GM23338 (cell line): Measurements from ENCODE around the gene LNP1. TPM values are rescaled to one million over a fixed set of nuclear protein-coding genes. Genes with fewer than 3 reads are reported as not detected.

Source experiments
- ATAC-seq: fragments of 200-7000 bp; cut with Tn5 transposase; 3 replicates; pipeline ENCODE4 v1.9.1; 2020
- DNase-seq: peaks from one replicate; pipeline ENCODE4 v3.0.0-alpha.2; 2015; ENCODE audit warnings: low spot score
- H2AFZ ChIP-seq: fragments of 200-600 bp; sonication (generic); 2 replicates; pipeline ENCODE4 v1.8.0; 2016; ENCODE audit warnings: antibody characterized with exemption, mild to moderate bottlenecking, moderate library complexity
- H3F3A ChIP-seq: fragments of 200-600 bp; sonication (generic); replicated peaks from 2 replicates; pipeline ENCODE4 v1.8.0; 2017; ENCODE audit warnings: antibody characterized with exemption, mixed run types, low read depth
- H3K27ac ChIP-seq: fragments of 200-600 bp; sonication (generic); 2 replicates; pipeline ENCODE4 v1.6.1; 2016; ENCODE audit warnings: low read depth
- H3K27me3 ChIP-seq: fragments of 200-600 bp; sonication (generic); 2 replicates; pipeline ENCODE4 v1.8.0; 2016; ENCODE audit warnings: mild to moderate bottlenecking, mixed run types, moderate library complexity; ENCODE audit not compliant: insufficient read depth
- H3K36me3 ChIP-seq: fragments of 200-600 bp; sonication (generic); 2 replicates; pipeline ENCODE4 v1.8.0; 2016; ENCODE audit warnings: mild to moderate bottlenecking; ENCODE audit not compliant: insufficient read depth
- H3K4me1 ChIP-seq: fragments of 200-600 bp; sonication (generic); 2 replicates; pipeline ENCODE4 v1.8.0; 2016; ENCODE audit warnings: mild to moderate bottlenecking, moderate library complexity; ENCODE audit not compliant: insufficient read depth
- H3K4me2 ChIP-seq: fragments of 200-600 bp; sonication (generic); 2 replicates; pipeline ENCODE4 v1.7.1; 2017; ENCODE audit warnings: mixed run types
- H3K4me3 ChIP-seq: fragments of 200-600 bp; sonication (generic); 2 replicates; pipeline ENCODE4 v1.6.1; 2016; ENCODE audit warnings: mixed run types
- H3K79me2 ChIP-seq: fragments of 200-600 bp; sonication (generic); replicated peaks from 2 replicates; pipeline ENCODE4 v1.8.0; 2017; ENCODE audit warnings: mild to moderate bottlenecking; ENCODE audit not compliant: insufficient read depth
- H3K9me2 ChIP-seq: fragments of 200-600 bp; sonication (generic); 2 replicates; pipeline ENCODE4 v1.8.0; 2017; ENCODE audit not compliant: insufficient read depth
- H4K20me1 ChIP-seq: fragments of 200-600 bp; sonication (generic); replicated peaks from 2 replicates; pipeline ENCODE4 v1.8.0; 2017; ENCODE audit warnings: mild to moderate bottlenecking; ENCODE audit not compliant: insufficient read depth
- H3K27ac Mint-ChIP-seq: 2 replicates; pipeline ENCODE4 v1.8.0; 2020; ENCODE audit warnings: inconsistent platforms, mild to moderate bottlenecking, moderate library complexity, mixed read lengths
- H3K27me3 Mint-ChIP-seq: 3 replicates; pipeline ENCODE4 v1.8.0; 2022; ENCODE audit warnings: low read depth, mild to moderate bottlenecking, moderate library complexity, mixed read lengths, inconsistent platforms; ENCODE audit not compliant: insufficient read depth, poor library complexity
- H3K36me3 Mint-ChIP-seq: 3 replicates; pipeline ENCODE4 v1.8.0; 2021; ENCODE audit warnings: low read depth, mild to moderate bottlenecking, inconsistent platforms, moderate library complexity, mixed read lengths
- H3K4me1 Mint-ChIP-seq: 3 replicates; pipeline ENCODE4 v1.8.0; 2020; ENCODE audit warnings: mild to moderate bottlenecking, inconsistent platforms, mixed read lengths
- H3K4me3 Mint-ChIP-seq: 3 replicates; pipeline ENCODE4 v1.8.0; 2021; ENCODE audit warnings: moderate library complexity, mild to moderate bottlenecking, inconsistent platforms, mixed read lengths
- H3K9me3 Mint-ChIP-seq: 3 replicates; pipeline ENCODE4 v1.8.0; 2020; ENCODE audit warnings: moderate library complexity, mild to moderate bottlenecking, inconsistent platforms, mixed read lengths
- EZH2 ChIP-seq: fragments of 200-600 bp; sonication (generic); IDR thresholded peaks from one replicate; pipeline ENCODE4 v1.8.0; 2017; ENCODE audit warnings: antibody characterized with exemption, mild to moderate bottlenecking, low read depth; ENCODE audit not compliant: unreplicated experiment
- JUNB ChIP-seq: IDR thresholded peaks from one replicate; pipeline ENCODE4 v1.6.1; 2016; ENCODE audit warnings: antibody characterized with exemption; ENCODE audit not compliant: unreplicated experiment
- NANOG ChIP-seq: IDR thresholded peaks from 2 replicates; pipeline ENCODE4 v1.6.1; 2016; ENCODE audit warnings: antibody characterized with exemption, borderline replicate concordance
- STAT1 ChIP-seq: IDR thresholded peaks from one replicate; pipeline ENCODE4 v1.6.1; 2016; ENCODE audit warnings: antibody characterized with exemption; ENCODE audit not compliant: unreplicated experiment
- ZNF114 ChIP-seq: fragments of 250-450 bp; sonication (Bioruptor Pico); IDR thresholded peaks from 2 replicates; pipeline ENCODE4 v1.5.0; 2020; ENCODE audit warnings: mild to moderate bottlenecking, moderate library complexity
- polyA plus RNA-seq: library from polyadenylated mRNA; unstranded; fragments of >200 nt; fragmentation: Nextera tagmentation; extraction: Ambion mirVana; gene quantifications from 2 replicates; pipeline ENCODE4 v1.2.1, GENCODE V29; 2016
- total RNA-seq: library from RNA; depleted of rRNA; stranded (reverse); fragments of >200 nt; shearing (Covaris generic); gene quantifications from 2 replicates; pipeline ENCODE4 v1.2.3, GENCODE V29; 2014
- TF ChIP-seq, protein P1 (sequence below): fragments of 250-450 bp; sonication (Bioruptor Pico); IDR thresholded peaks from 2 replicates; pipeline ENCODE4 v1.5.0; 2020; ENCODE audit warnings: mild to moderate bottlenecking, moderate library complexity
- TF ChIP-seq, protein P2 (sequence below), 2 experiments: fragments of 200-600 bp in 1 of 2; sonication (generic) in 1 of 2; conservative IDR thresholded peaks; 2 replicates each; pipeline versions ENCODE4 v1.5.1 to v1.6.1; 2016 to 2017; ENCODE audit warnings: antibody characterized with exemption in 2 of 2, low read depth in 2 of 2, mild to moderate bottlenecking in 2 of 2, moderate library complexity in 1 of 2

Gene LNP1
- total and polyA plus RNA-seq, 2 experiments from 2014 or later = 4.7 to 6.7 TPM

DNA sequence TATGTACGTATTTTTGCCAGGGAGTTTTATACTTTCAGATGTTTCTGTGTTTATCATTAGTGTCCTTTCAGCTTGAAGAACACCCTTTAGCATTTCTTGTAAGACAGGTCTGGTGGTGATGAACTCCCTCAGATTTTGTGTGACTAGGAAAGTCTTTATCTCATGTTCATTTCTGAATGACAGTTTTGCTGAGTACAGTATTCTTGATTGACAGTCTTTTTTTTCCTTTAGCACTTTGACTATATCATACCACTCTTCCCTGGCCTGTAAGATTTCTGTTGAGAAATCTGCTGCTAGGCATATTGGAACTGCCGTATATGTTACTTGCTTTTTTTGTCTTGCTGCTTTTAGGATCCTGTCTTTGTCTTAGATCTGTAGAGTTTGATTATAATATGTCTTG is 5.8 kb downstream of the LNP1 start (continued):
- TF ChIP-seq, protein P1, sequence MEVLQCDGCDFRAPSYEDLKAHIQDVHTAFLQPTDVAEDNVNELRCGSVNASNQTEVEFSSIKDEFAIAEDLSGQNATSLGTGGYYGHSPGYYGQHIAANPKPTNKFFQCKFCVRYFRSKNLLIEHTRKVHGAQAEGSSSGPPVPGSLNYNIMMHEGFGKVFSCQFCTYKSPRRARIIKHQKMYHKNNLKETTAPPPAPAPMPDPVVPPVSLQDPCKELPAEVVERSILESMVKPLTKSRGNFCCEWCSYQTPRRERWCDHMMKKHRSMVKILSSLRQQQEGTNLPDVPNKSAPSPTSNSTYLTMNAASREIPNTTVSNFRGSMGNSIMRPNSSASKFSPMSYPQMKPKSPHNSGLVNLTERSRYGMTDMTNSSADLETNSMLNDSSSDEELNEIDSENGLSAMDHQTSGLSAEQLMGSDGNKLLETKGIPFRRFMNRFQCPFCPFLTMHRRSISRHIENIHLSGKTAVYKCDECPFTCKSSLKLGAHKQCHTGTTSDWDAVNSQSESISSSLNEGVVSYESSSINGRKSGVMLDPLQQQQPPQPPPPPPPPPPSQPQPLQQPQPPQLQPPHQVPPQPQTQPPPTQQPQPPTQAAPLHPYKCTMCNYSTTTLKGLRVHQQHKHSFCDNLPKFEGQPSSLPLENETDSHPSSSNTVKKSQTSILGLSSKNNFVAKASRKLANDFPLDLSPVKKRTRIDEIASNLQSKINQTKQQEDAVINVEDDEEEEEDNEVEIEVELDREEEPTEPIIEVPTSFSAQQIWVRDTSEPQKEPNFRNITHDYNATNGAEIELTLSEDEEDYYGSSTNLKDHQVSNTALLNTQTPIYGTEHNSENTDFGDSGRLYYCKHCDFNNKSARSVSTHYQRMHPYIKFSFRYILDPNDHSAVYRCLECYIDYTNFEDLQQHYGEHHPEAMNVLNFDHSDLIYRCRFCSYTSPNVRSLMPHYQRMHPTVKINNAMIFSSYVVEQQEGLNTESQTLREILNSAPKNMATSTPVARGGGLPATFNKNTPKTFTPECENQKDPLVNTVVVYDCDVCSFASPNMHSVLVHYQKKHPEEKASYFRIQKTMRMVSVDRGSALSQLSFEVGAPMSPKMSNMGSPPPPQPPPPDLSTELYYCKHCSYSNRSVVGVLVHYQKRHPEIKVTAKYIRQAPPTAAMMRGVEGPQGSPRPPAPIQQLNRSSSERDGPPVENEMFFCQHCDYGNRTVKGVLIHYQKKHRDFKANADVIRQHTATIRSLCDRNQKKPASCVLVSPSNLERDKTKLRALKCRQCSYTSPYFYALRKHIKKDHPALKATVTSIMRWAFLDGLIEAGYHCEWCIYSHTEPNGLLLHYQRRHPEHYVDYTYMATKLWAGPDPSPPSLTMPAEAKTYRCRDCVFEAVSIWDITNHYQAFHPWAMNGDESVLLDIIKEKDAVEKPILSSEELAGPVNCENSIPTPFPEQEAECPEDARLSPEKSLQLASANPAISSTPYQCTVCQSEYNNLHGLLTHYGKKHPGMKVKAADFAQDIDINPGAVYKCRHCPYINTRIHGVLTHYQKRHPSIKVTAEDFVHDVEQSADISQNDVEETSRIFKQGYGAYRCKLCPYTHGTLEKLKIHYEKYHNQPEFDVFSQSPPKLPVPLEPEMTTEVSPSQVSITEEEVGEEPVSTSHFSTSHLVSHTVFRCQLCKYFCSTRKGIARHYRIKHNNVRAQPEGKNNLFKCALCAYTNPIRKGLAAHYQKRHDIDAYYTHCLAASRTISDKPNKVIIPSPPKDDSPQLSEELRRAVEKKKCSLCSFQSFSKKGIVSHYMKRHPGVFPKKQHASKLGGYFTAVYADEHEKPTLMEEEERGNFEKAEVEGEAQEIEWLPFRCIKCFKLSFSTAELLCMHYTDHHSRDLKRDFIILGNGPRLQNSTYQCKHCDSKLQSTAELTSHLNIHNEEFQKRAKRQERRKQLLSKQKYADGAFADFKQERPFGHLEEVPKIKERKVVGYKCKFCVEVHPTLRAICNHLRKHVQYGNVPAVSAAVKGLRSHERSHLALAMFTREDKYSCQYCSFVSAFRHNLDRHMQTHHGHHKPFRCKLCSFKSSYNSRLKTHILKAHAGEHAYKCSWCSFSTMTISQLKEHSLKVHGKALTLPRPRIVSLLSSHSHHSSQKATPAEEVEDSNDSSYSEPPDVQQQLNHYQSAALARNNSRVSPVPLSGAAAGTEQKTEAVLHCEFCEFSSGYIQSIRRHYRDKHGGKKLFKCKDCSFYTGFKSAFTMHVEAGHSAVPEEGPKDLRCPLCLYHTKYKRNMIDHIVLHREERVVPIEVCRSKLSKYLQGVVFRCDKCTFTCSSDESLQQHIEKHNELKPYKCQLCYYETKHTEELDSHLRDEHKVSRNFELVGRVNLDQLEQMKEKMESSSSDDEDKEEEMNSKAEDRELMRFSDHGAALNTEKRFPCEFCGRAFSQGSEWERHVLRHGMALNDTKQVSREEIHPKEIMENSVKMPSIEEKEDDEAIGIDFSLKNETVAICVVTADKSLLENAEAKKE = no peak
- no peak for TF ChIP-seq NANOG

DNA sequence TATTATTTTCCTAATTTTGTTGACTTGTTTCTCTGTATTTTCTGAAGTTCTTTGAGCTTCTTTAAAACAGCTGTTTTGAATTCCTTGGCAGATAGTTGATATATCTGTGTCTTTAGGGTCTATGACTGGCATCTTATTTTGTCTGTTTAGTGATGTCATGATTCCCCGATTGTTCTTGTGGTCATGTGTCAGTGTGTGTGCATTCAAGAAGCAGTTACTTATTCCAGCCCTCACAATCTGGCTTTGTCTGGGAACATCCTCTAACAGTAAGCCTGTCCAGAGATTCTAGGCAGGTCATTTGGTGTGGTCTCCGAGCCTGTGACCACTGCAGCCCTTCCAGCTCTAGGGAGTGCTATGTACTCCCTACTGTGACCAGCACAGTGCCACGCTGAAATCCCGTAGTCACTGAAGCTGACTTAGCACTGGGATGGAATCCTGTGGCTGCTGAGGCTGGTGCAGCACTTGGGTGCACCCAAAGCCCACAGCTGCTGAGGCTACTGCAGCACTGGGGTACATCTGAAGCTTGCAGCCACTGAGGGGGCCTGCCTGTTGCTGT is 6.7 kb downstream of the LNP1 start:
- ATAC-seq = peak; percentile 81
- H3K27me3 ChIP-seq = no peaks in the 10 kb centered on the region
- H3K4me3 Mint-ChIP-seq = no peak overlapping the region; the same call in 2 of the 3 replicates
- no peaks in the 10 kb centered on the region for H3K36me3 ChIP-seq
- H3K9me2 ChIP-seq = no peaks in the 10 kb centered on the region
- H2AFZ ChIP-seq = no peak overlapping the region
- 0 out of 2 replicates have a peak, but pooled peaks cover 4% of the 10 kb centered on the region for H3F3A ChIP-seq
- no peak overlapping the region for H3K27ac ChIP-seq
- no peaks in the 10 kb centered on the region for H3K27me3 Mint-ChIP-seq
- peaks cover 3% of the 10 kb centered on the region; the same call in 2 of the 3 replicates for H3K9me3 Mint-ChIP-seq
- H3K4me1 Mint-ChIP-seq = peaks cover 22% of the 10 kb centered on the region
- peaks cover 57% of the 10 kb centered on the region for H3K36me3 Mint-ChIP-seq
- H3K4me2 ChIP-seq = no peak overlapping the region
- peak overlapping the region; percentile 65; the same call in 1 of the 2 replicates for H3K27ac Mint-ChIP-seq
- peak; percentile 21 for DNase-seq
- 0 out of 2 replicates have a peak, but pooled peaks cover 5% of the 10 kb centered on the region for H4K20me1 ChIP-seq
- H3K79me2 ChIP-seq = peaks cover 63% of the 10 kb centered on the region
- H3K4me3 ChIP-seq = no peak overlapping the region
- H3K4me1 ChIP-seq = peaks cover 18% of the 10 kb centered on the region
- TF ChIP-seq STAT1 (no peak), JUNB (no peak), EZH2 (no peak), ZNF114 (no peak)
- TF ChIP-seq, protein P2, sequence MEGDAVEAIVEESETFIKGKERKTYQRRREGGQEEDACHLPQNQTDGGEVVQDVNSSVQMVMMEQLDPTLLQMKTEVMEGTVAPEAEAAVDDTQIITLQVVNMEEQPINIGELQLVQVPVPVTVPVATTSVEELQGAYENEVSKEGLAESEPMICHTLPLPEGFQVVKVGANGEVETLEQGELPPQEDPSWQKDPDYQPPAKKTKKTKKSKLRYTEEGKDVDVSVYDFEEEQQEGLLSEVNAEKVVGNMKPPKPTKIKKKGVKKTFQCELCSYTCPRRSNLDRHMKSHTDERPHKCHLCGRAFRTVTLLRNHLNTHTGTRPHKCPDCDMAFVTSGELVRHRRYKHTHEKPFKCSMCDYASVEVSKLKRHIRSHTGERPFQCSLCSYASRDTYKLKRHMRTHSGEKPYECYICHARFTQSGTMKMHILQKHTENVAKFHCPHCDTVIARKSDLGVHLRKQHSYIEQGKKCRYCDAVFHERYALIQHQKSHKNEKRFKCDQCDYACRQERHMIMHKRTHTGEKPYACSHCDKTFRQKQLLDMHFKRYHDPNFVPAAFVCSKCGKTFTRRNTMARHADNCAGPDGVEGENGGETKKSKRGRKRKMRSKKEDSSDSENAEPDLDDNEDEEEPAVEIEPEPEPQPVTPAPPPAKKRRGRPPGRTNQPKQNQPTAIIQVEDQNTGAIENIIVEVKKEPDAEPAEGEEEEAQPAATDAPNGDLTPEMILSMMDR (conservative IDR thresholded peaks at IDR 0.05; ENCODE audit: low read depth in 2 of 2) = no peak
- TF ChIP-seq, protein P1 = no peak
